Immature natural killer cell (primary cell): ENCODE measurements around the gene TAF13. TPM values are rescaled to one million over a fixed set of nuclear protein-coding genes. Genes with fewer than 3 reads are reported as not detected.

Source experiments
- DNase-seq, 3 donors: peaks; one replicate each; pipeline ENCODE4 v3.0.0; 2022; ENCODE audit warnings: mixed read lengths in 1 of 3
- H3K27ac Mint-ChIP-seq, 6 donors: one replicate each; pipeline ENCODE4 v1.8.0; 2020; ENCODE audit warnings: mixed read lengths in 6 of 6, mild to moderate bottlenecking in 5 of 6, inconsistent platforms in 4 of 6, moderate library complexity in 3 of 6
- H3K27me3 Mint-ChIP-seq, 3 donors: one replicate each; pipeline ENCODE4 v1.8.0; 2020 to 2021; ENCODE audit warnings: low read depth in 3 of 3, mild to moderate bottlenecking in 3 of 3, mixed read lengths in 3 of 3, moderate library complexity in 3 of 3, inconsistent platforms in 1 of 3
- H3K36me3 Mint-ChIP-seq, 3 donors: one replicate each; pipeline ENCODE4 v1.8.0; 2020; ENCODE audit warnings: mixed read lengths in 3 of 3, inconsistent platforms in 2 of 3, mild to moderate bottlenecking in 2 of 3
- H3K4me1 Mint-ChIP-seq, 2 donors: one replicate each; pipeline ENCODE4 v1.8.0; 2020; ENCODE audit warnings: inconsistent platforms in 2 of 2, mild to moderate bottlenecking in 2 of 2, mixed read lengths in 2 of 2, moderate library complexity in 1 of 2
- H3K4me3 Mint-ChIP-seq, 5 donors: one replicate each; pipeline ENCODE4 v1.8.0; 2020; ENCODE audit warnings: mild to moderate bottlenecking in 5 of 5, mixed read lengths in 5 of 5, inconsistent platforms in 3 of 5, moderate library complexity in 3 of 5
- H3K9me3 Mint-ChIP-seq, 6 donors: one replicate each; pipeline ENCODE4 v1.8.0; 2020; ENCODE audit warnings: mild to moderate bottlenecking in 6 of 6, mixed read lengths in 6 of 6, inconsistent platforms in 4 of 6, moderate library complexity in 3 of 6
- polyA plus RNA-seq, 3 donors: library from polyadenylated mRNA; unstranded; fragments of 300-500 nt; fragmentation: Illumina TruSeq; gene quantifications; one replicate each; pipeline ENCODE4 v1.2.3, GENCODE V29; 2021

Gene TAF13
- polyA plus RNA-seq, 3 donors from 2014 or later = 2.5 to 3.3 (median 2.7) TPM

DNA sequence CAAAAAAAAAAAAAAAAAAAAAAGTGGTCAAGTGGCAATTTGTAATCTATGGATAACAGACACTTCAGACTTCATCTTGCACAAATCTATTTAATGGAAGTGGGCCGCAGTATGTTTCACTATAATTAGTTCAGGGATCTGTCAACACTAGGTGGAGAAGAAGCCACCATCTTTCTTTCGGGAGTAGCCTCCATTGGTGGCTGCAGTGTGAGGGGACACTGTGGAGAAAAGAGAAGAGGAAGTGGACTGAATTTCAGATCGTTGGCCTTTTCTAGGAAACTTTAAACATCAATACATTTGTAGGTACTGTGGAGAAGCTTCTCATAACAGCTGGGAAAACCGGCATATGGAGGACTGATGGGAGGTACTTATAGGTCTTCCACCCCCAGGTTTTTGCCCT is 30.1 kb upstream of the TAF13 start:
- Mint-ChIP-seq H3K36me3 (no peaks in the 10 kb centered on the region), H3K27ac (peak overlapping the region in 1 of 6 donors; percentile 62), H3K4me3 (no peak overlapping the region), H3K9me3 (no peaks in the 10 kb centered on the region), H3K4me1 (peaks cover 5 to 12% of the 10 kb centered on the region in 2 donors), H3K27me3 (peaks cover 2 to 16% (median 9%) of the 10 kb centered on the region in 3 donors)
- no peak for DNase-seq

DNA sequence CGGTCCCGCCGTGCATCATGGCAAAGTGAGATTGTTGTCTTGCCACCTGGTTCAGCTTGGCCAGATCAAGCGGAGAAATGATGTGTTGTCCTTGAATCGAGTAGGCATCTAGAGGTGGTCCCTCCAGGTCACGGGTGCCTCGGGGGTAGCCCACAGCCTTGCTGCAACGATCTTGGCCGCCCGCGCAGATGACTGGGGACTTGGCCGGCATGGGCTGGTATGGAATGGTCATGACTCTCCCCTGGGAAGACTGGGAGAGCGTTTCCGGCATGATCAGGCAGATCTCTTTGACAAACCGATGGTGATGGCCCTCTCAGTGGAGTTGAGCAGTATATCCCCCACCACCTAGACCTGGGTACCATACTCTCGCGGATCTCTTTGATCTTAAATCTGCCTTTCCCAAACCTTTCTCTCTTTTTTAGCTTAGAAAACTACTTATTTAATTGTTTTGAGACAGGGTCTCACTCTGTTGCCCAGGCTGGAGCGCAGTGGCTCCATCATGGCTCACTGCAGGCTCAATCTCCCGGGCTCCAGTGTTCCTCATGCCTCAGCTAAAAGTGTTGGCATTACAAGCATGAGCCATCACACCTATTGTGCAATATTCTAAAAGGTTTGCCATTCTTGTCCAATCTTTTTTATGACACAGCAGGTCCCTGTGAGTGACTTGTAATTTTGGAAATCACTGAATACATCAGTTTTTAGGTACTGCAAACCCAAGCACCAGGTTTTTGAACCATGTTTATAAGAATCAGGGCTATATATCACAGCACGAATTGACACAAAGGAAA is 28.8 kb upstream of the TAF13 start:
- H3K27ac Mint-ChIP-seq = peak overlapping the region in 2 of 6 donors; percentile 5 to 49
- peaks cover 0 to 3% (median 0%) of the 10 kb centered on the region in 3 donors for H3K36me3 Mint-ChIP-seq
- no peak for DNase-seq
- no peak overlapping the region for H3K4me3 Mint-ChIP-seq
- peaks cover 12 to 17% of the 10 kb centered on the region in 2 donors for H3K4me1 Mint-ChIP-seq
- H3K9me3 Mint-ChIP-seq = no peaks in the 10 kb centered on the region
- H3K27me3 Mint-ChIP-seq = peaks cover 10 to 19% (median 12%) of the 10 kb centered on the region in 3 donors

DNA sequence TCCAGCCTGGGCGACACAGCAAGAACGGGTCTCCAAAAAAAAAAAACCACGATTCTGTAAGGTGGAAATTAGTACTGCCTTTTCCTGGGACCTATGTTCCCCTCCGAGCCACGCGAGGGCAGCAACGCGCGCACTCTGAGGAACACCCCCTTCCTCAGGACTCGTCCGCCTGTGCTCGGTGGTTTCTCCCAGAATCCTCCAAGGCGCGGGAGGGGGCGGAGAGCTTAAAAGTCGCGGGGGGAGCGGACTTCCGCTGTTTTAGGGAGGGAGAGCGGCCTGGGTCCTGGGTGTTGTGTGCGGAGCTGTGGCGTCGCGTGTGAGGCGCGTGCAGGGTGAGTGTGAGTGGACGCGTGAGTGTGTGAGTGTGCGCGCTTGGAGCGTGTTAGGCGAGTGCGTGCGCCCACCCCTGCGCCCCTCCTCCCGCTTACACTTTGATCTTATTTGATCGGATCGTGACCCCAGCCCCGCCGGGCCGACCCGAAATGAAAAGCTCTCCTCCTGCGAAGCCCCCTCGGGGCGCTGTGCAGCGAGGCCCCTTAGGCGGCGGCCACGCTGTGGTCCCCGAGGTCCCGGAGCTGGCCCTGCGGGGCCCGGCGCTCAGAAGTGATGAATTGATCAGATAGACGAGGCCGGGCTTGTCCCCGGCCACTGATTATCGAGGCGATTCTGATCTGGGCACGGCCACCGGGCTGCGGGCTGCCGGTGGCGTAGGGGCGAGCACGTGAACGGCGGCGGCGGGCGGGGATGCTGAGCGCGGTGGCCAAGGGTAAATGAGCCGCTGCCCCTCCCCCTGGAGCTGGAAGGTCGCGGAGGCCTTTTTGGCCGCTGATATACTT is 24.4 kb upstream of the TAF13 start:
- peak overlapping the region; percentile 91 to 100 (median 93) for H3K4me3 Mint-ChIP-seq
- H3K27ac Mint-ChIP-seq = peak overlapping the region; percentile 87 to 99 (median 96)
- DNase-seq = peak; percentile 95 to 97 (median 95)
- no peaks in the 10 kb centered on the region for H3K9me3 Mint-ChIP-seq
- H3K4me1 Mint-ChIP-seq = peaks cover 12 to 17% of the 10 kb centered on the region in 2 donors
- peaks cover 0 to 4% (median under 1%) of the 10 kb centered on the region in 3 donors for H3K36me3 Mint-ChIP-seq
- peaks cover 10 to 15% (median 12%) of the 10 kb centered on the region in 3 donors for H3K27me3 Mint-ChIP-seq

DNA sequence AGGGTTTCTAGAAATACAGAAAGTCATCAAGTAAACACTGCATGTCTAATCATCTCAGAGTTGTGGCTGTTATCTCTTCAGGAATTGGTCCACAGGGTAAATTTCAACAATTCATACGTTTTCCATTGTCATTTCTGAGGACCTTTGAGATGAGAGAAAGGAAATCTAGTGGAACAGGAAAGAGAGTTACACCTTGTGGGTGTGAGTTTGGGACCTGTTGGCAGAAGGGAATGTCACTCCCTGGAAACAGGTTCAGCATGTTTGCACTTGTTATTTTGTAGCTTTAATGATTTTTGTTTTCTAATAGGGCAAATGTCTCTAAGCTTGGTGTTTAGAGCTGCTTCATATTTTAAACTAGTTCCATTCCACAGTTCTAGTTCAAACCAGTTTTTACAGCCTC is 20.3 kb upstream of the TAF13 start:
- H3K9me3 Mint-ChIP-seq = no peaks in the 10 kb centered on the region
- H3K27me3 Mint-ChIP-seq = peaks cover 10 to 13% (median 12%) of the 10 kb centered on the region in 3 donors
- peak overlapping the region in 1 of 6 donors; percentile 24 for H3K27ac Mint-ChIP-seq
- DNase-seq = no peak
- peaks cover 27 to 34% of the 10 kb centered on the region in 2 donors for H3K4me1 Mint-ChIP-seq
- peaks cover 0 to 14% (median 3%) of the 10 kb centered on the region in 3 donors for H3K36me3 Mint-ChIP-seq
- no peak overlapping the region for H3K4me3 Mint-ChIP-seq

DNA sequence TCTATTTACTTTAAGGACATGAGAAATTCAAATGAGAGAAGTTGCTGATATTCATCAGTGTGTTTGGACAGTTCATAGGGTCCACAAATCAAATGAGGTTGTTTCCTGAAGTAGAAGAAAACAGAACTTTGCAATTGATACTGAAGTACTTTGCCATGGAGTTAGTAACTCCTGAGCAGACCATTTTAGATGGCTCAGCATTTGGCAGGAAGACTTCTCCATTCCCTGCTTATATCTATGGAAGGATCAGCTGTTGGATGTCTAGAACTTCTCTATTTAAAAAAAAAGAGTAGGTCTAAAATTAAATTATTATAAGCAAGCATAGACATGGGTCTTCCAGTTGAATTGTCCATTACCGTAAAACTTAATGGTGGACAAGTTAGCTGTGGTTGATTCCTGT is 19.8 kb upstream of the TAF13 start:
- Mint-ChIP-seq H3K4me1 (peaks cover 27 to 38% of the 10 kb centered on the region in 2 donors), H3K27me3 (peaks cover 7 to 10% (median 8%) of the 10 kb centered on the region in 3 donors), H3K9me3 (no peaks in the 10 kb centered on the region), H3K36me3 (peaks cover 0 to 14% (median 3%) of the 10 kb centered on the region in 3 donors), H3K27ac (no peak overlapping the region), H3K4me3 (no peak overlapping the region)
- no peak for DNase-seq

GRCh38 chr1:109094871-109095270 is 19.1 kb upstream of the TAF13 start:
- H3K36me3 Mint-ChIP-seq = peaks cover 0 to 12% (median 3%) of the 10 kb centered on the region in 3 donors
- no peak for DNase-seq
- peak overlapping the region in 2 of 6 donors; percentile 20 to 49 for H3K27ac Mint-ChIP-seq
- H3K9me3 Mint-ChIP-seq = no peaks in the 10 kb centered on the region
- peaks cover 4 to 11% (median 6%) of the 10 kb centered on the region in 3 donors for H3K27me3 Mint-ChIP-seq
- H3K4me3 Mint-ChIP-seq = no peak overlapping the region
- peaks cover 31 to 42% of the 10 kb centered on the region in 2 donors for H3K4me1 Mint-ChIP-seq

DNA sequence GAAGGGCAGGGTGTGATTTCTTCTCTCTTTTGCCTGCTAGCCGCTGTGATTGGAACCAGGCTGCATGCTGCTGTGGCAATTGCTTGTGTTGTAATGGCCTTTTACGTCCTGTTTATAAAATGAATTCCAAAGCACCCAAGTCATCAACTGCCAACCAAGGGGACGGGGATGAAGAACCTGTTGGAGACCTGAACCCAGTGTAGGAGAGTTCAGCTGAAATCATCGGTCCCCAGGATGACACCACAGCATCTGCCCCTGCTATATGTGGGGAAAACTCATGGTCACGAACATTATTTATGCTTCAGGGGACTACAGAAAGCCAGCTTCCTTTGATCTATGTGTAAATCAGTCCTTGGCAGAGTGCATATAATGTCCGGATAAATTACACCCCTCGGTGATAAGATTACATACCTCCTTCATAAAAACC is 18.6 kb upstream of the TAF13 start:
- Mint-ChIP-seq H3K4me3 (no peak overlapping the region), H3K36me3 (peaks cover 0 to 11% (median 3%) of the 10 kb centered on the region in 3 donors), H3K4me1 (peaks cover 33 to 39% of the 10 kb centered on the region in 2 donors), H3K27me3 (peaks cover 2 to 11% (median 4%) of the 10 kb centered on the region in 3 donors), H3K9me3 (no peaks in the 10 kb centered on the region), H3K27ac (peak overlapping the region in 1 of 6 donors; percentile 20)
- DNase-seq = no peak

- H3K36me3 Mint-ChIP-seq = peaks cover 0 to 11% (median 3%) of the 10 kb centered on the region in 3 donors
- no peak for DNase-seq
- H3K27ac Mint-ChIP-seq = peak overlapping the region; percentile 93 to 99 (median 97)
- H3K27me3 Mint-ChIP-seq = peaks cover 2 to 12% (median 4%) of the 10 kb centered on the region in 3 donors
- peaks cover 38 to 39% of the 10 kb centered on the region in 2 donors for H3K4me1 Mint-ChIP-seq
- H3K9me3 Mint-ChIP-seq = no peaks in the 10 kb centered on the region
- peak overlapping the region; percentile 94 to 99 (median 97) for H3K4me3 Mint-ChIP-seq
Observed at GRCh38 chr1:109091839-109092193, 16.0 kb upstream of the TAF13 start.

- Mint-ChIP-seq H3K27me3 (peaks cover 2 to 12% (median 4%) of the 10 kb centered on the region in 3 donors), H3K4me3 (peak overlapping the region; percentile 94 to 99 (median 97)), H3K36me3 (peaks cover 0 to 11% (median 3%) of the 10 kb centered on the region in 3 donors), H3K4me1 (peaks cover 38 to 39% of the 10 kb centered on the region in 2 donors), H3K9me3 (no peaks in the 10 kb centered on the region), H3K27ac (peak overlapping the region; percentile 93 to 99 (median 97))
- no peak for DNase-seq
Observed at GRCh38 chr1:109091078-109091838, 15.5 kb upstream of the TAF13 start.

GRCh38 chr1:109090196-109091077 is 14.6 kb upstream of the TAF13 start, which contains the start of gene TMEM167B:
Gene TMEM167B, plus strand, starts transcription at chr1:109090764. Its CDS starts 109 bp downstream, at chr1:109090873.
- H3K9me3 Mint-ChIP-seq = no peaks in the 10 kb centered on the region
- peak; percentile 83 to 87 (median 86) for DNase-seq
- peaks cover 0 to 11% (median 3%) of the 10 kb centered on the region in 3 donors for H3K36me3 Mint-ChIP-seq
- peaks cover 4 to 12% (median 4%) of the 10 kb centered on the region in 3 donors for H3K27me3 Mint-ChIP-seq
- H3K27ac Mint-ChIP-seq = peak within 1 kb of the TSS; percentile 93 to 99 (median 97)
- peak within 1 kb of the TSS; percentile 94 to 99 (median 97) for H3K4me3 Mint-ChIP-seq
- H3K4me1 Mint-ChIP-seq = peaks cover 38 to 39% of the 10 kb centered on the region in 2 donors

DNA sequence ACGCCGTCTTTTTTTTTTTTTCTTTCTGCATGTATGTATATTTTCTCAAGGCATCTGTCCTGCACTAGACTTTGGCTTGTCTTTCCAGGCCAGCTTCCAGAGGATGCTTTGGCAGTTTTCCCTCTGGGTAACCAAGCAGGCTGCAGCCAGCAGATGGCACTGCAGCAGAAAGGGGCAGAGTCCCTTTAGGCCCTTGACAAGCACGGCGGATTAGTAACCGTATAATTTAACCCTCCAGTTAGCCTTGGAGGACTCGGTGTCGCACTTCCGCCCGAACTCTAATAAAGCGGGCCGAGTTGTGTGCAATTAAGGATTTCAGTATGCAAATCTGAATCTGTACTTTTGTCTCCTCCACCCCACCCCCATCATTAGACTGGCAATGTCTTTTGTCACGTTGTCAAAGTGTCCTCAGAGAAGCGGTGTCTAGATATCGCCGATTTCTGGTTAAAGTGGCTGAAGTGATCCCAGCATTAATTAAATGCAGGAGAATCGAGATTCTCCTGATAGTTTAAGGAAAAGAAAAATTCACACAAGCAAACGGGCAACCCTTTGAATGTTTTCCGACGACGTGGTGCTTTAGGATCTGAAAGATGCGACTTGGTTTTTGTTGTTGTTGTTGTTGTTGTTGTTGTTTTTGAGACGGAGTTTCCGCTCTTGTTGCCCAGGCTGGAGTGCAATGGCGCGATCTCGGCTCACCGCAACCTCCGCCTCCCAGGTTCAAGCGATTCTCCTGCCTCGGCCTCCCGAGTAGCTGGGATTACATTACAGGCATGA is 13.6 kb upstream of the TAF13 start:
- peaks cover 4 to 12% (median 4%) of the 10 kb centered on the region in 3 donors for H3K27me3 Mint-ChIP-seq
- H3K4me1 Mint-ChIP-seq = peaks cover 36 to 38% of the 10 kb centered on the region in 2 donors
- H3K36me3 Mint-ChIP-seq = peaks cover 0 to 3% (median 0%) of the 10 kb centered on the region in 3 donors
- no peaks in the 10 kb centered on the region for H3K9me3 Mint-ChIP-seq
- peak in 1 of 3 donors; percentile 51 for DNase-seq
- peak overlapping the region; percentile 56 to 97 (median 97) for H3K4me3 Mint-ChIP-seq
- peak overlapping the region; percentile 65 to 97 (median 95) for H3K27ac Mint-ChIP-seq
